MM.1S (cell line): ENCODE data around the gene ZFPL1.

Experiments
- EZH2 ChIP-seq: fragments of 300-600 bp; sonication (generic); optimal IDR thresholded peaks from 2 replicates; pipeline ENCODE3; 2017; ENCODE audit warnings: low read depth, mild to moderate bottlenecking, antibody characterized with exemption, low read length, mixed read lengths
- EZH2phosphoT487 ChIP-seq: fragments of 300-600 bp; sonication (generic); IDR thresholded peaks from 2 replicates; pipeline ENCODE4 v1.6.1; 2018; ENCODE audit warnings: antibody characterized with exemption, low read length
- TF ChIP-seq, protein P1 (sequence below): fragments of 300-600 bp; sonication (generic); IDR thresholded peaks from 2 replicates; pipeline ENCODE4 v1.5.1; 2016; ENCODE audit warnings: antibody characterized with exemption, low read length, mixed read lengths

DNA sequence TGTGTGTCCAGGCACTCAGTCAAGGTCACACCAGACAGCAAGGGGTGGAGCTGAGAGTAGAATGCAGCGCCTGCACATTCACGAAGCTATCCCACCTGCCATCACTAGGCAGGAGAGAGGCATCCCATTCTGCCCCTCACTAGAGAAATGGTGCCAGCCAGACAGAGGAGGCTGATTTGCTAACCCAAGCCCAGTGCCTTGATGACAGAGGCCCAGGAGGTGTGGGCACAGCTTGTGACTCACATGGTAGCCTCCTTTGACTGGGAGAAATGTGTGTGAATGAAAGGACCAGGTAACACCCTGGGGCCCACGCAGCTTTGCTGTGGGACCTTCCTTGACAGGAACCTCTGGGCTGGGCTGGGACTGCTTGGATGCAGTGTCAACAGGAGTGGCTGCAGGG lies 20.5 kb upstream of the ZFPL1 start:
- TF ChIP-seq, protein P1, sequence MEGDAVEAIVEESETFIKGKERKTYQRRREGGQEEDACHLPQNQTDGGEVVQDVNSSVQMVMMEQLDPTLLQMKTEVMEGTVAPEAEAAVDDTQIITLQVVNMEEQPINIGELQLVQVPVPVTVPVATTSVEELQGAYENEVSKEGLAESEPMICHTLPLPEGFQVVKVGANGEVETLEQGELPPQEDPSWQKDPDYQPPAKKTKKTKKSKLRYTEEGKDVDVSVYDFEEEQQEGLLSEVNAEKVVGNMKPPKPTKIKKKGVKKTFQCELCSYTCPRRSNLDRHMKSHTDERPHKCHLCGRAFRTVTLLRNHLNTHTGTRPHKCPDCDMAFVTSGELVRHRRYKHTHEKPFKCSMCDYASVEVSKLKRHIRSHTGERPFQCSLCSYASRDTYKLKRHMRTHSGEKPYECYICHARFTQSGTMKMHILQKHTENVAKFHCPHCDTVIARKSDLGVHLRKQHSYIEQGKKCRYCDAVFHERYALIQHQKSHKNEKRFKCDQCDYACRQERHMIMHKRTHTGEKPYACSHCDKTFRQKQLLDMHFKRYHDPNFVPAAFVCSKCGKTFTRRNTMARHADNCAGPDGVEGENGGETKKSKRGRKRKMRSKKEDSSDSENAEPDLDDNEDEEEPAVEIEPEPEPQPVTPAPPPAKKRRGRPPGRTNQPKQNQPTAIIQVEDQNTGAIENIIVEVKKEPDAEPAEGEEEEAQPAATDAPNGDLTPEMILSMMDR: no peak
- TF ChIP-seq EZH2 (no peak), EZH2phosphoT487 (no peak)
